ENCODE results near the gene TRAF3IP1.

DNA sequence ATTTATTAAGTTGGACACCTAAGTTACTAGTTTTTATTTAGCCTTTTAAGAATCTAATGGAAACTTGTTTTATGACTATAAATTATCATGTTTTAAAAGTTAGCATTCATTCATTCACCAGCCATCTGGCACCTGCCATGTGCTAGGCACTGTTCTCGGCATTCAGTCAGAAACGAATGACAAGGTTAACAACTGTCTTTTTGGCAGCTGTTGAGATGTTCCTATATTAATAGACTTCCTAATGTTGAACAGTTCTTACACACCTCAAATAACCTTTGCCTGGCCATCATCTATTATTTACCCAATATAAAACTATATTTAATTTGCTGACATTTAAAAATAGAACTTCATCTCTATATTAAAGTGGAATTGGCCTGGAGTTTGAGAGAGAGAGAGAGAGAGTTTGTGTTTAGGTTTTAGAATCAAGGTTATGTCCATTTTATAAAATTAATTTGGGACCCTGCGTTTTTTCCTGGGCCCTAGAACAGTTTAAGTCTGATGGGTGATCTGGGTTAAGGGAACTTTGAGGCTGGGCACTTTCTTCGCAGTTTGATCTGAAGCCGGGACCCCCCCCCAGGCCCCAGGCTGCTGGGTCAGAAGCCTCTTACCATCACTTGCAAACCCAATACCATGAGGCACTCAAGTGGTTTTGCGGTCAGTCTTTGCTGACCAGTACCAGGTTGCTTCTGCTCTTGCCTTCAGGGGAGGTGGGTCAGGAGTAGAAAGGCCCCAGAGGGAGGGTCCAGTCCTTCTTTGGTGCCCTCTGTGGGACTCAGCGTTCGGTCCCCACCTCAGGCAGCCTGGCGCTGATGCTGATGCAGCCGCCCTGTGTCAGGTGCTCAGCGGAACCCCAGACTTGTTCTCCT is 58.1 kb downstream of the TRAF3IP1 start:
- TF ChIP-seq, protein P1, sequence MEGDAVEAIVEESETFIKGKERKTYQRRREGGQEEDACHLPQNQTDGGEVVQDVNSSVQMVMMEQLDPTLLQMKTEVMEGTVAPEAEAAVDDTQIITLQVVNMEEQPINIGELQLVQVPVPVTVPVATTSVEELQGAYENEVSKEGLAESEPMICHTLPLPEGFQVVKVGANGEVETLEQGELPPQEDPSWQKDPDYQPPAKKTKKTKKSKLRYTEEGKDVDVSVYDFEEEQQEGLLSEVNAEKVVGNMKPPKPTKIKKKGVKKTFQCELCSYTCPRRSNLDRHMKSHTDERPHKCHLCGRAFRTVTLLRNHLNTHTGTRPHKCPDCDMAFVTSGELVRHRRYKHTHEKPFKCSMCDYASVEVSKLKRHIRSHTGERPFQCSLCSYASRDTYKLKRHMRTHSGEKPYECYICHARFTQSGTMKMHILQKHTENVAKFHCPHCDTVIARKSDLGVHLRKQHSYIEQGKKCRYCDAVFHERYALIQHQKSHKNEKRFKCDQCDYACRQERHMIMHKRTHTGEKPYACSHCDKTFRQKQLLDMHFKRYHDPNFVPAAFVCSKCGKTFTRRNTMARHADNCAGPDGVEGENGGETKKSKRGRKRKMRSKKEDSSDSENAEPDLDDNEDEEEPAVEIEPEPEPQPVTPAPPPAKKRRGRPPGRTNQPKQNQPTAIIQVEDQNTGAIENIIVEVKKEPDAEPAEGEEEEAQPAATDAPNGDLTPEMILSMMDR (IDR thresholded peaks at IDR 0.05), result no peak
- no peak for TF ChIP-seq POLR2A (IDR thresholded peaks at IDR 0.05)
